HCEC 1CT (cell line): ENCODE measurements around the gene HLA-B.
A peak's percentile ranks its signal among the peaks of the same experiment; 100 is the strongest.
"Not testable (repeated sequence)": the region's sequence is repeated elsewhere in the genome, so short reads cannot be mapped to it uniquely, and the experiment has no call there.

ENCODE experiments used
- DNase-seq: peaks from one replicate; pipeline ENCODE4 v3.0.0-alpha.2; 2017

HLA-B gene

GRCh38 chr6:31356946-31357466 is at the start of gene HLA-B:
HLA-B (minus strand) TSS chr6:31357179; CDS start chr6:31357158, 21 bp downstream.
- peak; percentile 69 for DNase-seq

GRCh38 chr6:31405996-31406395 is 49.0 kb upstream of the HLA-B start:
- DNase-seq = no peak

- not testable (repeated sequence) for DNase-seq
Measured at GRCh38 chr6:31404061-31404364, 47.0 kb upstream of the HLA-B start.

- peak; percentile 92 for DNase-seq
Measured at GRCh38 chr6:31403283-31404060, 46.5 kb upstream of the HLA-B start, which contains the start of gene MICA. MICA (plus strand) TSS chr6:31403595; CDS start chr6:31403633, 38 bp downstream.

- DNase-seq = peak; percentile 51
Measured at GRCh38 chr6:31402324-31403282, 45.6 kb upstream of the HLA-B start.

GRCh38 chr6:31401403-31401802 is 44.4 kb upstream of the HLA-B start:
- peak; percentile 86 for DNase-seq

GRCh38 chr6:31400467-31401289 is 43.7 kb upstream of the HLA-B start:
- DNase-seq = peak; percentile 58

- peak; percentile 90 for DNase-seq
Measured at GRCh38 chr6:31399589-31400466, 42.8 kb upstream of the HLA-B start.

GRCh38 chr6:31397901-31398525 is 41.0 kb upstream of the HLA-B start:
- no peak for DNase-seq

GRCh38 chr6:31397153-31397499 is 40.1 kb upstream of the HLA-B start:
- not testable (repeated sequence) for DNase-seq

- peak; percentile 82 for DNase-seq
Measured at GRCh38 chr6:31396422-31397152, 39.6 kb upstream of the HLA-B start.

GRCh38 chr6:31395832-31396231 is 38.9 kb upstream of the HLA-B start:
- no peak for DNase-seq

GRCh38 chr6:31394381-31394780 is 37.4 kb upstream of the HLA-B start:
- no peak for DNase-seq

- DNase-seq = no peak
Measured at GRCh38 chr6:31393932-31394331, 37.0 kb upstream of the HLA-B start.

GRCh38 chr6:31389802-31390132 is 32.8 kb upstream of the HLA-B start:
- not testable (repeated sequence) for DNase-seq

GRCh38 chr6:31388916-31389801 is 32.2 kb upstream of the HLA-B start:
- DNase-seq = not testable (repeated sequence)

- DNase-seq = no peak
Measured at GRCh38 chr6:31386977-31387376, 30.0 kb upstream of the HLA-B start.

- no peak for DNase-seq
Measured at GRCh38 chr6:31386099-31386498, 29.1 kb upstream of the HLA-B start.

- no peak for DNase-seq
Measured at GRCh38 chr6:31385041-31385440, 28.1 kb upstream of the HLA-B start.

- DNase-seq = peak; percentile 51
Measured at GRCh38 chr6:31383149-31383548, 26.2 kb upstream of the HLA-B start.
